Stomach (tissue), 9 donors: ENCODE measurements around the gene RALGAPA2. TPM values are rescaled to one million over a fixed set of nuclear protein-coding genes. Genes with fewer than 3 reads are reported as not detected.

ENCODE experiments used
- DNase-seq, 2 donors: peaks; one replicate each; pipeline versions ENCODE4 v3.0.0 to v3.0.0-alpha.2; 2013 to 2019
- H3K27ac ChIP-seq, 5 donors: fragments of 200-600 bp in 4 of 5; sonication (generic) in 4 of 5; one replicate each; pipeline ENCODE4 v1.5.1; 2013 to 2019; ENCODE audit warnings: mild to moderate bottlenecking in 1 of 5, moderate library complexity in 1 of 5
- H3K27me3 ChIP-seq, 3 donors: fragments of 200-600 bp; sonication (generic); one replicate each; pipeline ENCODE4 v1.5.1; 2017 to 2019; ENCODE audit warnings: mixed run types in 1 of 3
- H3K36me3 ChIP-seq, 4 donors: fragments of 200-600 bp; sonication (generic); 1 replicate in 3 of 4; 2 replicates in 1 of 4; pipeline ENCODE4 v1.5.1; 2016 to 2019
- H3K4me1 ChIP-seq, 4 donors: fragments of 200-600 bp; sonication (generic); one replicate each; pipeline ENCODE4 v1.5.1; 2016 to 2019
- H3K4me3 ChIP-seq, 4 donors: fragments of 200-600 bp; sonication (generic) in 3 of 4; one replicate each; pipeline ENCODE4 v1.5.1; 2016 to 2019; ENCODE audit warnings: mild to moderate bottlenecking in 1 of 4
- H3K9me3 ChIP-seq, 4 donors: fragments of 200-600 bp; sonication (generic); one replicate each; pipeline ENCODE4 v1.5.1; 2016 to 2019
- EP300 ChIP-seq: sonication (generic); formaldehyde crosslinking; IDR thresholded peaks from one replicate; pipeline ENCODE4 v1.6.1; 2017; ENCODE audit warnings: antibody characterized with exemption
- POLR2A ChIP-seq, 4 donors: fragments of 450-650 bp; IDR thresholded peaks; one replicate each; pipeline ENCODE4 v1.6.1; 2016; ENCODE audit warnings: antibody characterized with exemption in 4 of 4, control low read depth in 2 of 4, mild to moderate bottlenecking in 1 of 4, moderate library complexity in 1 of 4
- POLR2AphosphoS5 ChIP-seq, 3 donors: sonication (generic); formaldehyde crosslinking; IDR thresholded peaks; one replicate each; pipeline ENCODE4 v1.6.1; 2016; ENCODE audit warnings: antibody characterized with exemption in 3 of 3
- WGBS, 5 donors: extraction: QIAGEN DNeasy Blood & Tissue Kit in 3 of 5; methylation state at CpG; one replicate each; pipeline versions ENCODE4 v1.1.5 to v1.1.7; 2013 to 2018; 5-methylcytosine and 5-hydroxymethylcytosine counted together
- intact Hi-C: fragments of 100-400 bp; cut with DNase I; formaldehyde crosslinking; loops from one replicate; pipeline ENCODE4 v1.15.1; 2023; ENCODE audit warnings: low total_unique reads
- polyA plus RNA-seq, 3 donors: library from polyadenylated mRNA; stranded (reverse); fragments of 200-250 nt; gene quantifications; one replicate each; pipeline ENCODE4 v1.2.3, GENCODE V29; 2013
- total RNA-seq, 5 donors: library from RNA; depleted of rRNA; stranded (reverse); fragments of >200 nt; gene quantifications; one replicate each; pipeline versions ENCODE4 v1.1.0 to v1.2.3, GENCODE V29; 2014 to 2016
- TF ChIP-seq, protein P1 (sequence below), 7 experiments: fragments of 450-650 bp in 4 of 7; fragments of 200-600 bp in 3 of 7; sonication (generic) in 3 of 7; IDR thresholded peaks; one replicate each; pipeline ENCODE4 v1.5.1; 2016 to 2019; ENCODE audit warnings: antibody characterized with exemption in 7 of 7, control low read depth in 2 of 7, mild to moderate bottlenecking in 1 of 7
- donor health status: healthy with polysubstance abuse.
- donor health status: Bipolar disorder and iron deficiency.
- donor health status: healthy.

The RALGAPA2 gene
- total and polyA plus RNA-seq, 8 donors = 4.3 to 159 (median 48.7) TPM

DNA sequence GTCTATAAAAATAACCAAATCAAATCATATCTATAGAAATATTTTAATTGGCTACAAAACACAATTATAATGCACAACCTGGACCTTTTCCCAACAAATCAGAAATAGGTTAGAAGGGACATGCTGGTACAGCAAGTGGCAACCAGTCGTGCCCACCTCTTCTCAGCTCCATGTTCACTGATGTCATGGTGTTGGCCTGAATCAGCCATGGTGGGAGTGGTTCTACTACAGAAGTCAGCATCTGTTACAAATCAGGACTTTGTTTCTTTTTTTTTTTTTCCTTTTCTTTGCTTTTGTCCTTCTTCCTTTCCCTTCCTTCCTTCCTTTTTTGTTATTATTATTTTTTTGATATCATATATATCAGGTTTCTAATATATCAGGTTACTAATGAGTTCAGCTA is 91.2 kb downstream of the RALGAPA2 start:
- no peak overlapping the region for H3K27ac ChIP-seq
- H3K4me1 ChIP-seq = no peaks in the 10 kb centered on the region
- H3K27me3 ChIP-seq = no peaks in the 10 kb centered on the region
- no peak overlapping the region for H3K4me3 ChIP-seq
- TF ChIP-seq EP300 (no peak), POLR2AphosphoS5 (IDR thresholded peaks at IDR 0.05) (no peak), POLR2A (IDR thresholded peaks at IDR 0.05) (no peak)
- TF ChIP-seq, protein P1, sequence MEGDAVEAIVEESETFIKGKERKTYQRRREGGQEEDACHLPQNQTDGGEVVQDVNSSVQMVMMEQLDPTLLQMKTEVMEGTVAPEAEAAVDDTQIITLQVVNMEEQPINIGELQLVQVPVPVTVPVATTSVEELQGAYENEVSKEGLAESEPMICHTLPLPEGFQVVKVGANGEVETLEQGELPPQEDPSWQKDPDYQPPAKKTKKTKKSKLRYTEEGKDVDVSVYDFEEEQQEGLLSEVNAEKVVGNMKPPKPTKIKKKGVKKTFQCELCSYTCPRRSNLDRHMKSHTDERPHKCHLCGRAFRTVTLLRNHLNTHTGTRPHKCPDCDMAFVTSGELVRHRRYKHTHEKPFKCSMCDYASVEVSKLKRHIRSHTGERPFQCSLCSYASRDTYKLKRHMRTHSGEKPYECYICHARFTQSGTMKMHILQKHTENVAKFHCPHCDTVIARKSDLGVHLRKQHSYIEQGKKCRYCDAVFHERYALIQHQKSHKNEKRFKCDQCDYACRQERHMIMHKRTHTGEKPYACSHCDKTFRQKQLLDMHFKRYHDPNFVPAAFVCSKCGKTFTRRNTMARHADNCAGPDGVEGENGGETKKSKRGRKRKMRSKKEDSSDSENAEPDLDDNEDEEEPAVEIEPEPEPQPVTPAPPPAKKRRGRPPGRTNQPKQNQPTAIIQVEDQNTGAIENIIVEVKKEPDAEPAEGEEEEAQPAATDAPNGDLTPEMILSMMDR (IDR thresholded peaks at IDR 0.05) = no peak
- H3K9me3 ChIP-seq = no peaks in the 10 kb centered on the region
- 84 to 94% (median 93%) methylated on average over 1 of the region's 1 CpG for WGBS, 5 donors
- intact Hi-C loops = no loop called here
- peaks cover 3 to 64% (median 46%) of the 10 kb centered on the region in 4 donors for H3K36me3 ChIP-seq
- no peak for DNase-seq

DNA sequence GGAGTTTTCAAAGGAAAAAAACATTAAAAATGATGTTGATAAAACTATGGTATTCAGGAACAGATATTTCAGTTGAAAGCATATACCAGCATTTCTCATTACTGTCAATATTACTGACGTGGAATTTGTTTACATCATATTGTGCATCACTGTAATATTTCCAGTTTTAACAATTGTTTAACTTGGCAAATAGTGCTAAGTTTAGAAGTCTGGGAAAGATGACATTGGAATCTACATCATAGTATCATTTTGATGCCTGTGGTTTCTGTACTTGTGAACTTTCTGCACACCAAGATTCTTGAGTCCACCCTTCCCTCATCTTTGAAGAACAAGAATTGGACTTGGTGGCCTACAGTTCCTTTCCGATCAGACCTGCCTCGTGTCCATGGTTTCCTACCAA is 98.1 kb downstream of the RALGAPA2 start:
- no peak overlapping the region for H3K4me3 ChIP-seq
- H3K4me1 ChIP-seq = peaks cover 0 to 18% (median 10%) of the 10 kb centered on the region in 4 donors
- no peaks in the 10 kb centered on the region for H3K27me3 ChIP-seq
- peaks cover 11 to 76% (median 59%) of the 10 kb centered on the region in 4 donors for H3K36me3 ChIP-seq
- WGBS, 5 donors = 90 to 96% (median 94%) methylated on average over 3 of the region's 3 CpGs
- H3K27ac ChIP-seq = no peak overlapping the region
- DNase-seq = no peak
- no peaks in the 10 kb centered on the region for H3K9me3 ChIP-seq
- TF ChIP-seq EP300 (no peak), POLR2AphosphoS5 (IDR thresholded peaks at IDR 0.05) (no peak), POLR2A (IDR thresholded peaks at IDR 0.05) (no peak)
- TF ChIP-seq, protein P1 (IDR thresholded peaks at IDR 0.05) = no peak
- intact Hi-C loops = no loop called here

DNA sequence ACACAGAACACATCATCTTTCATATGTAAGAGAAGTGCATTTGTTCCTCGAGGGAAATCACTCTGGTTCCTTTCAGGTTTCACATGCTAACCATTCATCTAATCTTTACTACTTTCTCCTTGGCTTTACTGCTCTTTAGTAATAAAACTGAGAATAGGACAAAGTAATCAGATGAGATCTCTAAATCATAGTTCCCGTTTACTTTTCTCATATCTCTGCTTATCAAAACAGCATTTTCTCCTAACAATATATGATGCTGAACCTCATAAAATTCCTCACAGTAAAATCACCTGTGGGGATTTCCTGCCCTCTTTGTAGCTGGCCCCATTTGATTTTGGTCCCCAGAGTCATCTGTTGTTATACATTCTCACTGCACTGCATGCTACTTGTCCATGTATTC is 100.2 kb downstream of the RALGAPA2 start:
- no peak overlapping the region for H3K27ac ChIP-seq
- no peak overlapping the region for H3K4me3 ChIP-seq
- WGBS, 5 donors = 31 to 51% (median 44%) methylated on average over 2 of the region's 2 CpGs
- peaks cover 8 to 71% (median 47%) of the 10 kb centered on the region in 4 donors for H3K36me3 ChIP-seq
- intact Hi-C loops = no loop called here
- H3K9me3 ChIP-seq = no peaks in the 10 kb centered on the region
- no peak for DNase-seq
- H3K27me3 ChIP-seq = no peaks in the 10 kb centered on the region
- H3K4me1 ChIP-seq = peaks cover 0 to 18% (median 10%) of the 10 kb centered on the region in 4 donors
- no peak for TF ChIP-seq POLR2A (IDR thresholded peaks at IDR 0.05)
- no peak for TF ChIP-seq EP300
- TF ChIP-seq, protein P1 (IDR thresholded peaks at IDR 0.05) = no peak
- TF ChIP-seq POLR2AphosphoS5 (IDR thresholded peaks at IDR 0.05) = no peak

DNA sequence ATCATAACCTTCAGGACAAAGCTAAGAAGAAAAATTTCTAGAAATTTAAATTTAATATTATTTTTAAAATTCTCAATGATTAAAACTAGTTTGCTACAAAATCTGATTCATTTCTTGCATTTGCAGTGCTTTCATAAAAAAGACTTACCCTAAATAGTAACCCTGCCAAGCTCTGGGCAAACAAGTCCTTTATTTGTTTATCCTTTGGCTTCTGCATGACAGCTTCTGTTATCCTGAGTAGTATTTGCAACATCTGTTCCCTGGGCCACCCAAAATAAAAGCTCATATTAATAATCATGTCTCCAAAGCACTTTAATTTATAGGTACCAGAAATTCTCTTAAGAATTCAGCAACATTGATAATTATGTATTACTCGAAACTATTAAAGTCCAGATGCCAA is 101.3 kb downstream of the RALGAPA2 start:
- intact Hi-C loops = no loop called here
- Histone ChIP-seq H3K4me3 (no peak overlapping the region), H3K27ac (no peak overlapping the region), H3K4me1 (peaks cover 0 to 18% (median 10%) of the 10 kb centered on the region in 4 donors), H3K27me3 (no peaks in the 10 kb centered on the region), H3K36me3 (peaks cover 8 to 62% (median 43%) of the 10 kb centered on the region in 4 donors), H3K9me3 (no peaks in the 10 kb centered on the region)
- TF ChIP-seq POLR2AphosphoS5 (IDR thresholded peaks at IDR 0.05) (no peak), EP300 (no peak), POLR2A (IDR thresholded peaks at IDR 0.05) (no peak)
- TF ChIP-seq, protein P1 (IDR thresholded peaks at IDR 0.05) = no peak
- no peak for DNase-seq
- WGBS, 5 donors = 60 to 79% (median 65%) methylated on average over 1 of the region's 1 CpG
